ENCODE results near the gene NAA25. TPM values are rescaled to one million over a fixed set of nuclear protein-coding genes. Genes with fewer than 3 reads are reported as not detected.

The NAA25 gene
- total RNA-seq, 1 donor from 2014 or later = 37.6 TPM

Small RNA genes lying within 50 kb of the gene (small RNA-seq; reads per million reads assigned to genes)
- gene AC004024.1 (not detected), gene MIR3657 (not detected), gene RF00019 (not detected)

Other genes starting within 250 kb of the NAA25 start
- gene TMEM116, start 95.6 kb downstream of the NAA25 start, total RNA-seq = 33.1 TPM
- 44.8 TPM for gene ERP29, start 95.4 kb downstream of the NAA25 start, total RNA-seq
- gene TRAFD1, start 16.8 kb upstream of the NAA25 start, total RNA-seq = 46.5 TPM

Data from occipital lobe (tissue), 2 donors.